Keratinocyte (primary cell): ENCODE results near the gene MYBPC3. TPM values are rescaled to one million over a fixed set of nuclear protein-coding genes. Genes with fewer than 3 reads are reported as not detected.

Source experiments
- DNase-seq: peaks from one replicate; pipeline ENCODE4 v3.0.0-alpha.2; 2011; ENCODE audit warnings: low read depth, missing footprints, low spot score
- FAIRE-seq: peaks from 2 replicates; lab custom pipeline; 2011; peaks lifted over from hg19 to GRCh38; lab: Jason Lieb, UNC
- H2AFZ ChIP-seq: 2 replicates; pipeline ENCODE4 v1.6.0; 2012; ENCODE audit warnings: low read length, control low read depth, inconsistent platforms; ENCODE audit not compliant: control insufficient read depth
- H3K27ac ChIP-seq: 2 replicates; pipeline ENCODE4 v1.5.1; 2011; ENCODE audit warnings: low read length; ENCODE audit not compliant: control insufficient read depth, insufficient read depth
- H3K27me3 ChIP-seq: 3 replicates; pipeline ENCODE4 v1.6.0; 2011; ENCODE audit warnings: low read length; ENCODE audit not compliant: control insufficient read depth, insufficient read depth; ENCODE audit errors: extremely low read depth
- H3K36me3 ChIP-seq, 2 experiments: 2 replicates in 1 of 2; 3 replicates in 1 of 2; pipeline ENCODE4 v1.5.1; 2011; ENCODE audit warnings: low read length in 2 of 2, mild to moderate bottlenecking in 1 of 2; ENCODE audit not compliant: control insufficient read depth in 2 of 2, insufficient read depth in 2 of 2; ENCODE audit errors: extremely low read depth in 1 of 2
- H3K4me1 ChIP-seq: 3 replicates; pipeline ENCODE4 v1.5.1; 2011; ENCODE audit warnings: low read length; ENCODE audit not compliant: control insufficient read depth, insufficient read depth; ENCODE audit errors: extremely low read depth
- H3K4me2 ChIP-seq: 3 replicates; pipeline ENCODE4 v1.6.0; 2011; ENCODE audit warnings: low read depth, low read length; ENCODE audit not compliant: control insufficient read depth, insufficient read depth; ENCODE audit errors: extremely low read depth
- H3K4me3 ChIP-seq, 3 experiments: fragments of 200-600 bp in 1 of 3; sonication (generic) in 1 of 3; 2 replicates in 2 of 3; 3 replicates in 1 of 3; pipeline ENCODE4 v1.5.1; 2011 to 2016; ENCODE audit warnings: low read length in 3 of 3, mild to moderate bottlenecking in 3 of 3, control low read depth in 2 of 3, inconsistent platforms in 1 of 3, low read depth in 1 of 3, mixed read lengths in 1 of 3, mixed run types in 1 of 3, moderate library complexity in 1 of 3; ENCODE audit not compliant: control insufficient read depth in 2 of 3, insufficient read depth in 2 of 3; ENCODE audit errors: extremely low read depth in 1 of 3
- H3K79me2 ChIP-seq: 2 replicates; pipeline ENCODE4 v1.6.0; 2012; ENCODE audit warnings: low read length; ENCODE audit not compliant: control insufficient read depth, insufficient read depth
- H3K9ac ChIP-seq: 3 replicates; pipeline ENCODE4 v1.6.0; 2011; ENCODE audit warnings: low read length; ENCODE audit not compliant: control insufficient read depth, insufficient read depth; ENCODE audit errors: extremely low read depth
- H3K9me1 ChIP-seq: 3 replicates; pipeline ENCODE4 v1.6.0; 2011; ENCODE audit warnings: low read length; ENCODE audit not compliant: control insufficient read depth, insufficient read depth; ENCODE audit errors: extremely low read depth
- H3K9me3 ChIP-seq: 2 replicates; pipeline ENCODE4 v1.5.1; 2012; ENCODE audit warnings: low read depth, low read length; ENCODE audit not compliant: control insufficient read depth
- H4K20me1 ChIP-seq: 3 replicates; pipeline ENCODE4 v1.6.0; 2011; ENCODE audit warnings: low read length; ENCODE audit not compliant: control insufficient read depth, insufficient read depth; ENCODE audit errors: extremely low read depth
- EZH2 ChIP-seq: IDR thresholded peaks from one replicate; pipeline ENCODE4 v1.6.1; 2012; ENCODE audit warnings: inconsistent platforms, mild to moderate bottlenecking, low read length, moderate library complexity
- dilution Hi-C: fragments of 300-500 bp; cut with MboI; formaldehyde crosslinking; loops from one replicate; pipeline ENCODE4 v1.7.0; 2020; ENCODE audit warnings: low sequenced_read_pairs; ENCODE audit not compliant: extremely low pct_ligation_motif_present
- polyA plus RNA-seq, 5 experiments: library from polyadenylated mRNA; depleted of rRNA in 3 of 5; stranded (reverse) in 3 of 5; stranded (forward) in 1 of 5; unstranded in 1 of 5; fragments of >200 nt; gene quantifications; 1 replicate in 1 of 5; 2 replicates in 3 of 5; 3 replicates in 1 of 5; pipeline versions ENCODE4 v1.2.1 to v1.2.3, GENCODE V29; 2011 to 2012; ENCODE audit warnings: missing spikeins in 2 of 5, low read depth in 1 of 5, low replicate concordance in 1 of 5
- TF ChIP-seq, protein P1 (sequence below), 3 experiments: IDR thresholded peaks in 1 of 3; conservative IDR thresholded peaks in 1 of 3; optimal IDR thresholded peaks in 1 of 3; 2 replicates in 2 of 3; 3 replicates in 1 of 3; pipeline versions ENCODE3 to v1.5.1; 2011; ENCODE audit warnings: low read length in 3 of 3, mild to moderate bottlenecking in 3 of 3, moderate library complexity in 2 of 3, control low read depth in 1 of 3, inconsistent platforms in 1 of 3; ENCODE audit not compliant: insufficient read depth in 2 of 3; ENCODE audit errors: extremely low read depth in 1 of 3

The MYBPC3 gene
- polyA plus RNA-seq, 1 donor (not counting 4 experiments of a cell fraction or from before 2014, with no cell fraction given): not detected

- Histone ChIP-seq H3K9ac (no peak overlapping the region), H3K79me2 (no peaks in the 10 kb centered on the region), H3K27ac (no peak overlapping the region), H3K9me3 (no peaks in the 10 kb centered on the region), H3K4me3 (no peak overlapping the region), H2AFZ (no peak overlapping the region), H3K4me2 (no peak overlapping the region), H3K9me1 (no peaks in the 10 kb centered on the region), H3K27me3 (no peaks in the 10 kb centered on the region), H3K4me1 (no peaks in the 10 kb centered on the region), H3K36me3 (peaks cover 6 to 8% of the 10 kb centered on the region in 2 experiments), H4K20me1 (no peaks in the 10 kb centered on the region)
- dilution Hi-C loops: no loop called here
- no peak for DNase-seq
- TF ChIP-seq, protein P1, sequence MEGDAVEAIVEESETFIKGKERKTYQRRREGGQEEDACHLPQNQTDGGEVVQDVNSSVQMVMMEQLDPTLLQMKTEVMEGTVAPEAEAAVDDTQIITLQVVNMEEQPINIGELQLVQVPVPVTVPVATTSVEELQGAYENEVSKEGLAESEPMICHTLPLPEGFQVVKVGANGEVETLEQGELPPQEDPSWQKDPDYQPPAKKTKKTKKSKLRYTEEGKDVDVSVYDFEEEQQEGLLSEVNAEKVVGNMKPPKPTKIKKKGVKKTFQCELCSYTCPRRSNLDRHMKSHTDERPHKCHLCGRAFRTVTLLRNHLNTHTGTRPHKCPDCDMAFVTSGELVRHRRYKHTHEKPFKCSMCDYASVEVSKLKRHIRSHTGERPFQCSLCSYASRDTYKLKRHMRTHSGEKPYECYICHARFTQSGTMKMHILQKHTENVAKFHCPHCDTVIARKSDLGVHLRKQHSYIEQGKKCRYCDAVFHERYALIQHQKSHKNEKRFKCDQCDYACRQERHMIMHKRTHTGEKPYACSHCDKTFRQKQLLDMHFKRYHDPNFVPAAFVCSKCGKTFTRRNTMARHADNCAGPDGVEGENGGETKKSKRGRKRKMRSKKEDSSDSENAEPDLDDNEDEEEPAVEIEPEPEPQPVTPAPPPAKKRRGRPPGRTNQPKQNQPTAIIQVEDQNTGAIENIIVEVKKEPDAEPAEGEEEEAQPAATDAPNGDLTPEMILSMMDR (optimal IDR thresholded peaks at IDR 0.05 in 1 of 3, IDR thresholded peaks at IDR 0.05 in 1 of 3, conservative IDR thresholded peaks at IDR 0.05 in 1 of 3; ENCODE audit: extremely low read depth in 1 of 3, insufficient read depth in 2 of 3, low read length in 3 of 3): no peak
- no peak for TF ChIP-seq EZH2
- FAIRE-seq: no peak
These were observed 37.5 kb downstream of the MYBPC3 start for GRCh38 chr11:47314992-47315391.

DNA sequence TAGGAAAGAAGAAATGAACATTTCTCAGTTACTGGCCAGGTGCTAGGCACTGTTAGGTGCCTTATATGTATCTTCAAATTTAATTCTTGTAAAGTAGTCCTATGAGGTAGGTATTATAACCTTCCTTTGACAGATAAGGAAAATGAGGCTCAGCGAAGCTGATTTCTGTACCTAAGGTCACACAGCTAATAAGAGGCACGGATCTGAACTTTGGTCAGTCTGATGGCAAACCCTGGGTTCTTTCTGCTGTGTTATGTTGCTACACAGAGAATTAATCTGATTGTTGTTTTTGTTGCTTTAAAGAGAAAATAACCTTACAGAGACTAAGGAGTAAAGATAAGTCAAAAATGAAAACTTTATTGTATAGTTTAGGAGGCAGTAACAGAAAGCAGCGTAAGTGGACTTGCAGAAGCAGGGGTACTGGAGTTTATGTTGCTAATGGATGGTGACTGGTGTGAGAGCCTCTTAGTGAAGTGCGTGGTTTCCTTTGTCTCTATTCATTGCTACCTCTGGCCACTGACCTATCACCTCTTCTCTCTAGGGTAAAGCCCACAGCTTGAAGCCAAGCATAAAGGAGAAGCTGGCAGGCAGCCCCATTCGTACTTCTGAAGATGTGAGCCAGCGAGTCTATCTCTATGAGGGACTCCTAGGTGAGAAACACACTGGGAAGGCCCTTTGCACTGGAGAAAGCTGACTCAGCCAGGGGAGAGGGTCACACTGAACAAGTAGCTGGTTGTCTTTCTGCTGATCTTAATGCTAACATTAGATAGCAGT lies 44.3 kb downstream of the MYBPC3 start:
- FAIRE-seq (no peak), DNase-seq (no peak)
- Histone ChIP-seq H3K4me3 (no peak overlapping the region), H2AFZ (no peak overlapping the region), H3K4me2 (no peak overlapping the region), H3K9me1 (no peaks in the 10 kb centered on the region), H3K79me2 (no peaks in the 10 kb centered on the region), H3K27me3 (no peaks in the 10 kb centered on the region), H3K4me1 (peaks cover 10% of the 10 kb centered on the region), H3K36me3 (peaks cover 10 to 14% of the 10 kb centered on the region in 2 experiments), H3K27ac (no peak overlapping the region), H3K9me3 (no peaks in the 10 kb centered on the region), H4K20me1 (no peaks in the 10 kb centered on the region), H3K9ac (no peak overlapping the region)
- no peak for TF ChIP-seq EZH2
- TF ChIP-seq, protein P1 (optimal IDR thresholded peaks at IDR 0.05 in 1 of 3, IDR thresholded peaks at IDR 0.05 in 1 of 3, conservative IDR thresholded peaks at IDR 0.05 in 1 of 3; ENCODE audit: extremely low read depth in 1 of 3, insufficient read depth in 2 of 3, low read length in 3 of 3): no peak
- dilution Hi-C loops: no loop called here
